Sigmoid colon (tissue), 4 donors: ENCODE results near the gene ARHGEF19.

ENCODE experiments used
- CTCF ChIP-seq, 4 experiments: fragments of 450-650 bp in 3 of 4; fragments of 200-600 bp in 1 of 4; IDR thresholded peaks; one replicate each; pipeline ENCODE4 v1.5.1; 2016 to 2019; ENCODE audit warnings: antibody characterized with exemption in 4 of 4, mild to moderate bottlenecking in 3 of 4, moderate library complexity in 2 of 4
- EP300 ChIP-seq, 4 donors: sonication (generic); formaldehyde crosslinking; IDR thresholded peaks; one replicate each; pipeline ENCODE4 v1.6.1; 2017; ENCODE audit warnings: antibody characterized with exemption in 4 of 4
- POLR2A ChIP-seq, 2 donors: fragments of 450-650 bp; IDR thresholded peaks; one replicate each; pipeline ENCODE4 v1.6.1; 2016; ENCODE audit warnings: antibody characterized with exemption in 2 of 2, mild to moderate bottlenecking in 2 of 2, moderate library complexity in 2 of 2
- POLR2AphosphoS5 ChIP-seq, 4 donors: sonication (generic); formaldehyde crosslinking; IDR thresholded peaks; one replicate each; pipeline ENCODE4 v1.6.1; 2017; ENCODE audit warnings: antibody characterized with exemption in 4 of 4

GRCh38 chr1:16181887-16182719 lies 30.3 kb downstream of the ARHGEF19 start:
- TF ChIP-seq CTCF (IDR thresholded peaks at IDR 0.05), result no peak
- TF ChIP-seq EP300 (IDR thresholded peaks at IDR 0.05), result no peak
- TF ChIP-seq POLR2AphosphoS5 (IDR thresholded peaks at IDR 0.05), result peak; percentile 14 to 74 (median 65)
- no peak for TF ChIP-seq POLR2A (IDR thresholded peaks at IDR 0.05)
